AG04450 (cell line): ENCODE data around the gene BAZ1A. TPM values are rescaled to one million over a fixed set of nuclear protein-coding genes. Genes with fewer than 3 reads are reported as not detected.

Experiments
- CTCF ChIA-PET: fragments of 300-600, 350-600 bp; formaldehyde crosslinking; extraction: SDS; loops from one replicate; lab custom pipeline; 2022; ENCODE audit warnings: antibody characterized with exemption, inconsistent platforms; lab: Charles Lee
- POLR2A ChIA-PET: fragments of 350-600 bp; formaldehyde crosslinking; extraction: SDS; loops from one replicate; lab custom pipeline; 2021; ENCODE audit warnings: antibody characterized with exemption, inconsistent platforms; lab: Yijun Ruan, JAX
- DNase-seq: peaks from one replicate; pipeline ENCODE4 v3.0.0-alpha.2; 2011; ENCODE audit warnings: low read depth, low spot score
- H3K27ac ChIP-seq: one replicate; pipeline ENCODE4 v1.5.1; 2012; ENCODE audit warnings: low read depth, low read length, control low read depth
- H3K27me3 ChIP-seq: one replicate; pipeline ENCODE4 v1.6.0; 2012; ENCODE audit warnings: low read length; ENCODE audit not compliant: control insufficient read depth, insufficient read depth
- H3K4me3 ChIP-seq: 2 replicates; pipeline ENCODE4 v1.5.1; 2011; ENCODE audit warnings: mild to moderate bottlenecking, low read depth, low read length, control low read depth
- H3K9me3 ChIP-seq: 2 replicates; pipeline ENCODE4 v1.5.1; 2012; ENCODE audit warnings: low read length; ENCODE audit not compliant: control insufficient read depth, insufficient read depth
- polyA plus RNA-seq: library from polyadenylated mRNA; depleted of rRNA; stranded (reverse); fragments of >200 nt; gene quantifications from 2 replicates; pipeline ENCODE4 v1.2.3, GENCODE V29; 2011
- TF ChIP-seq, protein P1 (sequence below): IDR thresholded peaks from 2 replicates; pipeline ENCODE4 v1.5.1; 2011; ENCODE audit warnings: low read depth, low read length, control low read depth, inconsistent platforms

Gene BAZ1A
- polyA plus RNA-seq, 1 experiment: 31.5 TPM

GRCh38 chr14:34912182-34912581 lies 37.0 kb upstream of the BAZ1A start:
- ChIA-PET POLR2A (no interaction called here), CTCF (interaction anchor here (0.7 kb wide), 1 partner anchor 112 kb away, joined by 5 read pairs; no protein-coding TSS in a partner anchor)
- DNase-seq: no peak
- Histone ChIP-seq H3K4me3 (no peak overlapping the region), H3K27me3 (no peaks in the 10 kb centered on the region), H3K27ac (no peak overlapping the region), H3K9me3 (no peaks in the 10 kb centered on the region)
- TF ChIP-seq, protein P1, sequence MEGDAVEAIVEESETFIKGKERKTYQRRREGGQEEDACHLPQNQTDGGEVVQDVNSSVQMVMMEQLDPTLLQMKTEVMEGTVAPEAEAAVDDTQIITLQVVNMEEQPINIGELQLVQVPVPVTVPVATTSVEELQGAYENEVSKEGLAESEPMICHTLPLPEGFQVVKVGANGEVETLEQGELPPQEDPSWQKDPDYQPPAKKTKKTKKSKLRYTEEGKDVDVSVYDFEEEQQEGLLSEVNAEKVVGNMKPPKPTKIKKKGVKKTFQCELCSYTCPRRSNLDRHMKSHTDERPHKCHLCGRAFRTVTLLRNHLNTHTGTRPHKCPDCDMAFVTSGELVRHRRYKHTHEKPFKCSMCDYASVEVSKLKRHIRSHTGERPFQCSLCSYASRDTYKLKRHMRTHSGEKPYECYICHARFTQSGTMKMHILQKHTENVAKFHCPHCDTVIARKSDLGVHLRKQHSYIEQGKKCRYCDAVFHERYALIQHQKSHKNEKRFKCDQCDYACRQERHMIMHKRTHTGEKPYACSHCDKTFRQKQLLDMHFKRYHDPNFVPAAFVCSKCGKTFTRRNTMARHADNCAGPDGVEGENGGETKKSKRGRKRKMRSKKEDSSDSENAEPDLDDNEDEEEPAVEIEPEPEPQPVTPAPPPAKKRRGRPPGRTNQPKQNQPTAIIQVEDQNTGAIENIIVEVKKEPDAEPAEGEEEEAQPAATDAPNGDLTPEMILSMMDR: peak; percentile 10; the same call in 1 of the 2 replicates

DNA sequence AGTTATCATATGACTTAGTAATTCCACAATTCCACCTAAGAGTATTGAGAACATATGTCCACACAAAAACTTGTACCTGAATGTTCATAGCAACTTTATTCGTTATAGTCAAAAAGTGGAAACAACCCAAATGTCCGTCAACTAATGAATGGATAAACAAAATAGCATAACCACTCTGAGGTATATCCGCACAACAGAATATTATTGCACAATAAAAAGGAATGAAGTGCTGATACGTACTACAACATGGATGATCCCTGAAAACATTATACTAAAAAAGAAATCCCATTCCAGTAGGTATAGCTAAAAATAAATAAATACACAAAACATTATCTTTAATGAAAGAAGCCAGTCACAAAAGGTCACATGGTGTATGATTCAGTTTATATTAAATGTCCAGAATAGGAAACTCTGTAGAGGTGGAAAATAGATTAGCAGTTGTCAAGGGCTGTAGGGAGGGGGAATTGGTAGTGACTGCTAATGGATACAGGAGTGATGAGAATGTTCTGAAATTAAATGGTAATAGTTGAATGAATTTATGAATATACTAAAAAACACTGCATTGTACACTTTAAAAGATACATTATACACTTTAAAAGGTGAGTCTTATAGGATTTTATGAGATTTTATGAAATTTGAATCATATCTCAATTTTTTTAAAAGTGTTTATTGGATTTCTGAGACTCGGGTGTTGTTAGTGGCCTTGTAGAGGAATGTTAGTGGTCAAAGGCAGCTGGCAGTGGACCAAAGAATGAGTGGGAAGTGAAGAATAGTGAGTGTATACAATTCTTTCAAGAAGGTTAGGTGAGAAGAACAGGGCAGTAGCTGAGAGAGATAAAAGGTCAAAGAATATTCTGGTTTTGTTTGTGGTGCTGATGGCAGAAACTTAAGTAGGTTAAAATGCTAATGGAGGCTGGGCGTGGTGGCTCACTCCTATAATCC lies 36.3 kb upstream of the BAZ1A start:
- ChIA-PET POLR2A (interaction anchor here (0.6 kb wide), 1 partner anchor 40 kb away, joined by 4 read pairs; no protein-coding TSS in a partner anchor), CTCF (interaction anchor here (0.7 to 0.9 kb wide), 2 partner anchors 111 to 238 kb away, joined by 3 to 5 read pairs; no protein-coding TSS in a partner anchor)
- Histone ChIP-seq H3K4me3 (no peak overlapping the region), H3K9me3 (no peaks in the 10 kb centered on the region), H3K27ac (no peak overlapping the region), H3K27me3 (no peaks in the 10 kb centered on the region)
- TF ChIP-seq, protein P1: no peak
- DNase-seq: no peak

DNA sequence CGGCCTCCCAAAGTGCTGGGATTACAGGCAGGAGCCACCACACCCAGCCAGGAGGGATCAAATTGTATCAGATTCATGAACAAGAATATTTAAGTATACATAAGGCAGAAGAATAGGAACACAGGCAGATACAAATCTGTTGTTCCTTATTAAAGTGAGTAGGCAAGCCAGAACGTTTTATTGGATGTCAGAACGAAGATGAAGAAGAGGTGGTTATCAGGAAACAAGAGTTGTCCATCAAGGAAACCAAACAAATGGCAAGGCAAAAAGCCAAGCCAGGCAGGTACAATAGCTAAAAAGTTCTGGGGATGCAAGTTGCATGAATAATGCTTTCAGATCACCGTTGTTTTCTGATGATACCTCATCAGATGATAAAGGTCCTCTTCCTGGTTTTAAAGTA lies 31.1 kb upstream of the BAZ1A start:
- ChIA-PET CTCF (interaction anchor here (0.7 kb wide), 1 partner anchor 183 kb away, joined by 3 read pairs; no protein-coding TSS in a partner anchor), POLR2A (interaction anchor here (0.7 kb wide), 1 partner anchor 55 kb away, joined by 6 read pairs; no protein-coding TSS in a partner anchor)
- no peak for DNase-seq

GRCh38 chr14:34895277-34895676 lies 20.1 kb upstream of the BAZ1A start:
- H3K4me3 ChIP-seq: no peak overlapping the region
- ChIA-PET POLR2A (no interaction called here), CTCF (no interaction called here)

More for the DNA sequence above, 31.1 kb upstream of the BAZ1A start:
- Histone ChIP-seq H3K9me3 (no peaks in the 10 kb centered on the region), H3K27ac (no peak overlapping the region), H3K27me3 (no peaks in the 10 kb centered on the region), H3K4me3 (no peak overlapping the region)
- TF ChIP-seq, protein P1: no peak

More at GRCh38 chr14:34895277-34895676, 20.1 kb upstream of the BAZ1A start:
- DNase-seq: no peak
- Histone ChIP-seq H3K9me3 (no peaks in the 10 kb centered on the region), H3K27me3 (no peaks in the 10 kb centered on the region), H3K27ac (no peak overlapping the region)
- TF ChIP-seq, protein P1: no peak
